ENCODE results near the gene DGKZ. TPM values are rescaled to one million over a fixed set of nuclear protein-coding genes. Genes with fewer than 3 reads are reported as not detected.

The DGKZ gene
- total and polyA plus RNA-seq, 12 donors, result 12.4 to 160 (median 44.0) TPM

GRCh38 chr11:46381819-46382645 is 34.8 kb downstream of the DGKZ start:
- Histone ChIP-seq H3K27me3 (no peaks in the 10 kb centered on the region), H3K4me1 (replicated peaks in 1 of 2) (peaks cover 9 to 15% of the 10 kb centered on the region in 2 donors), H3K36me3 (replicated peaks in 1 of 2) (no peaks in the 10 kb centered on the region), H3K9me3 (replicated peaks in 1 of 3) (no peaks in the 10 kb centered on the region), H3K27ac (peak overlapping the region in 1 of 5 donors; percentile 77), H3K4me3 (peak overlapping the region in 2 of 4 donors; percentile 68 to 83)
- peak in 3 of 7 donors; percentile 25 to 30 (median 29) for DNase-seq
- TF ChIP-seq CTCF (IDR thresholded peaks at IDR 0.05), result no peak
- TF ChIP-seq POLR2A (IDR thresholded peaks at IDR 0.05), result no peak
- intact Hi-C loops (cut with DNase I), result loop anchor here in 1 of 2 donors (10.0 kb wide), 1 partner anchor 223 kb away; no protein-coding TSS in a partner anchor
- WGBS, 4 donors, result 6 to 26% (median 12%) methylated on average over 13 to 66 of the region's 66 CpGs

- 32 to 56% (median 36%) methylated on average over 5 to 18 of the region's 18 CpGs for WGBS, 4 donors
- no peaks in the 10 kb centered on the region for H3K27me3 ChIP-seq
- intact Hi-C loops (cut with DNase I), result loop anchor here in 1 of 2 donors (10.0 kb wide), 1 partner anchor 222 kb away; no protein-coding TSS in a partner anchor
- H3K27ac ChIP-seq, result peak overlapping the region in 1 of 5 donors; percentile 35
- H3K4me3 ChIP-seq, result peak overlapping the region in 1 of 4 donors; percentile 68
- H3K4me1 ChIP-seq (replicated peaks in 1 of 2), result peaks cover 9 to 15% of the 10 kb centered on the region in 2 donors
- TF ChIP-seq POLR2A (IDR thresholded peaks at IDR 0.05) (no peak), CTCF (IDR thresholded peaks at IDR 0.05) (peak; percentile 42 to 61 (median 50))
- H3K36me3 ChIP-seq (replicated peaks in 1 of 2), result no peaks in the 10 kb centered on the region
- DNase-seq, result peak in 6 of 7 donors; percentile 66 to 85 (median 68)
- no peaks in the 10 kb centered on the region for H3K9me3 ChIP-seq (replicated peaks in 1 of 3)
Observed at GRCh38 chr11:46382646-46383403, 35.6 kb downstream of the DGKZ start.

GRCh38 chr11:46383404-46383758 is 36.1 kb downstream of the DGKZ start:
- H3K4me3 ChIP-seq, result no peak overlapping the region
- H3K4me1 ChIP-seq (replicated peaks in 1 of 2), result peaks cover 9 to 15% of the 10 kb centered on the region in 2 donors
- H3K27me3 ChIP-seq, result no peaks in the 10 kb centered on the region
- intact Hi-C loops (cut with DNase I), result loop anchor here in 1 of 2 donors (10.0 kb wide), 1 partner anchor 221 kb away; no protein-coding TSS in a partner anchor
- H3K27ac ChIP-seq, result no peak overlapping the region
- 68 to 92% (median 83%) methylated on average over 5 to 7 of the region's 7 CpGs for WGBS, 4 donors
- peak in 1 of 7 donors; percentile 13 for DNase-seq
- H3K36me3 ChIP-seq (replicated peaks in 1 of 2), result no peaks in the 10 kb centered on the region
- no peak for TF ChIP-seq CTCF (IDR thresholded peaks at IDR 0.05)
- TF ChIP-seq POLR2A (IDR thresholded peaks at IDR 0.05), result no peak
- H3K9me3 ChIP-seq (replicated peaks in 1 of 3), result no peaks in the 10 kb centered on the region
